Stimulated activated CD8-positive, alpha-beta memory T cell treated with anti-CD3 and anti-CD28 coated beads, Interleukin-15, amount 100 ng/mL, for 4 hours (primary cell): ENCODE data around the gene RNF43.
"Not testable (repeated sequence)": the region's sequence is repeated elsewhere in the genome, so short reads cannot be mapped to it uniquely, and the experiment has no call there.

Source experiments
- DNase-seq, 2 donors: peaks; one replicate each; pipeline ENCODE4 v3.0.0-alpha.2; 2020; ENCODE audit warnings: low read depth in 2 of 2

The RNF43 gene

DNA sequence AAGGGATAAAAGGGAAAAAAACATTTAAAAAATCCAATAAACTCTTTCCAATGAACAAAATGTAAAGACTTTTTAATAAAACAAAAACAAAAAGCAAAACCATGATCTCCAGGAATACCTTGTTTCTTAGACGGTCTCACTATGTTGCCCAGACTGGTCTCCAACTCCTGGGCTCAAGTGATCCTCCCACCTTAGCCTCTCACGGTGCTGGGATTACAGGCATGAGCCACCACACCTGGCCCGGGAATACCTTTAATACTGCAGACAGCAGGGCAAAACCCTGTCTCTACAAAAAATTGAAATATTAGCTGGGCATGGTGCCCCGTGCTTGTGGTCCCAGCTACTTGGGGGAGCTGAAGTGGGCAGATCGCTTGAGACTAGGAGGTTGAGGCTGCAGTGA, 7.9 kb downstream of the RNF43 start:
- DNase-seq, result no peak

DNA sequence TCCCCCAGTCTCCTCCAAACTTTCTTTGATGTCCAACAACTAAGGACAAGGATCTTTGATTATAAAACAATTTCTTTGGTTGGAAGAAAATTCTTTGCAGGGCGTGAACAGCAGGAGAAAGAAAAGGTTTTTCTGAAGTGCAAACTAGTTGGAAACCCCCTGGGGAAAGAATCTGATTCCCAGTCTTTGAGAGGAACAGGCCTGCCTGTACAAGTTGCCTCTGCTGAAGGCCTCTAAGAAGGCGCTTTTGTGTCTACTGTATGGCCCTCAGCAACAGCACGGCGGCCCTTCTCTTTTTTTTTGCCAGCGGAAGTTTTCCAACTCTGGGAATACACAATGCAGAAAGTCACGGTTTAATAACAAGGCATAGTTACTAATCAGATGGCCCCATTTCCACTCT, 14.0 kb downstream of the RNF43 start:
- DNase-seq, result no peak

DNA sequence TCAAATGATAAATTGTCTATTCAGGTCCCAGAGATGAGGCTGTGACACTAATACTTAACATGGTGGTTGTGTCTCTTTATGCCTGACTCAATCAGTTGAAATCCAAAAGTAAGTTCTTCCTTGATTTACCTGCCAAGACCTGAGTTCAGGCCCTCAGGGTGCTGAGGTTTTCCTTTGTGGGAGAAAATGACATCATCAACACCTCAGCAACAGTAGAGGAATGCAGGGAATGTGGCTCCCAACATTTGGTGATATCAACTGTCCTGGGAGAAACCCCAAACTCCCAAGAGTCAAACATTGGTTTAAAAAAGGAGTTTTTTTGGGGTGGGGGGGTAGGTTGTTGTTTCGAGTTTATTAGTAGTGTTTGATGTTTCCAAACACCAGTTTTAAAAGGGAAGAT, 14.7 kb downstream of the RNF43 start:
- no peak for DNase-seq

DNA sequence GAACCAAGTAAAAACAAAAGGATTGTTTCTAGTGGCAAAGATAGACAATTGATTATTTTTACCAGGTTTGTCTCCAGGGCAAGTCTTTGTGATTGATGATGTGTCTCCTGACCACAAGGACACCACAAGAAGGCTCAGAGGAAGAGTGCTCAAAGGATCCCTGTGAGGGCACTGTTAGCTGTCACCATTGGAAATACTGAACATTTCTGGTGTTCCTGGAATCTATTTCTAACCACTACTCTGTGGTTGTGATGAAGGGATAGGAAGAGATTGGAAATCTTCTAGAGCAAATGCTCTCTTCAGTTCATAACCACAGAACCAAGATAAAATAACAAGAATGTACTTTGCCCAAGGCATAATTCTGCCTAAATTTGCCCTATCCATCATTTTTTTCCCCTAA, 15.3 kb downstream of the RNF43 start:
- DNase-seq, result no peak

DNA sequence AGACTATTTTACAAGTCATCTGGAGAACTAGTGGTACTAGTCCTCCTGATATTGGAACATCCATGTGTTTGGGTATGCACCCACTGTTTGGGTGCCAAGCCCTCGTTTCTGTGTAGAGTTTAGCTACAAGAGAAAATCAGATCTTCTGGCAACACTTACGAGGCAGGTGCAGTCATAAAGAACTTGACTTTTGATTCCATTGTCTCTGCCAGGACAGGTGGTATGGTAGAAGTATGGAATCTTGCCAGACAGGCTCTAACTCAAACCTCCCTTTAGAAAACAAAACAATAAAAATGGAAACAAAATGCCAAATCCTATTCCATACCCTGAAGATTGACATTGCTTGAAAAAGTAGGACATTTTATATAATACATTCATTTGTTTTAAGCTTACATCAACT, 16.0 kb downstream of the RNF43 start:
- no peak for DNase-seq

DNA sequence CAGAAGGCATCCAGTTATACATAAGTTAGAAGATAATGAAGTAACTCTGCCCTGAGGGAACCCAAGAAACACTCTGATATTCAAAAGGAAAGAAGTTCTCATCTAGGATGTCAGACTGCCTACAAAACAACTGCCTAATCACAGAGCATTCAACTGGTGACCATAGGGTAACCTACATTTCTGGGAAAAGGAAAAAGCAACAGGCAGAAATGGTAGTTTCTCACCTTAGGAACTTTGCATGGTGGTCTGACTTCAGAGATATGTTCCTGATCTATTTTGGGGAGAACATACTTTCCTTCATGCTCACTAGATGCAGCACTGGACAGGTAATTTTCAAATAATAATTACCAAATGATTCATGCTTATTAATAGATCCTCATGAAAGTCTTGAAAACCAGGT, 16.5 kb downstream of the RNF43 start:
- DNase-seq, result no peak

DNA sequence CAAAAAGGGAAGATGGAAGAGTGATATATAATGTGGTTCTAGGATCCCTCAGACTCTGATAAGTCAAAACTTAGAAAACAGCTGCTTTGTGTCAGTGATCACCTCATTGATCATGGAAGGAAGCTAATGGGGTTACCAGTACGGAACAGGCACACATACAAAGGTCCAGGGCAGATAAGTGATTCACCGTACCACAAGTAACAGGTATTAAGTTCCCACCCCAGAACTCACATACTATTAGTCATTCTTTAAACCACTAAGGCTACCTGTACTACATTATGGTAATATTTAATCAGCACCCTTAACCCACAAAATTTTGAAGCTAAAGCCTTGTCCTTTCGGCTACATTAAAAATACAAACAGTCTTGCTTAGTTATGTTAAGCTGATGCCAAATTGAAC, 17.4 kb downstream of the RNF43 start:
- DNase-seq, result no peak

DNA sequence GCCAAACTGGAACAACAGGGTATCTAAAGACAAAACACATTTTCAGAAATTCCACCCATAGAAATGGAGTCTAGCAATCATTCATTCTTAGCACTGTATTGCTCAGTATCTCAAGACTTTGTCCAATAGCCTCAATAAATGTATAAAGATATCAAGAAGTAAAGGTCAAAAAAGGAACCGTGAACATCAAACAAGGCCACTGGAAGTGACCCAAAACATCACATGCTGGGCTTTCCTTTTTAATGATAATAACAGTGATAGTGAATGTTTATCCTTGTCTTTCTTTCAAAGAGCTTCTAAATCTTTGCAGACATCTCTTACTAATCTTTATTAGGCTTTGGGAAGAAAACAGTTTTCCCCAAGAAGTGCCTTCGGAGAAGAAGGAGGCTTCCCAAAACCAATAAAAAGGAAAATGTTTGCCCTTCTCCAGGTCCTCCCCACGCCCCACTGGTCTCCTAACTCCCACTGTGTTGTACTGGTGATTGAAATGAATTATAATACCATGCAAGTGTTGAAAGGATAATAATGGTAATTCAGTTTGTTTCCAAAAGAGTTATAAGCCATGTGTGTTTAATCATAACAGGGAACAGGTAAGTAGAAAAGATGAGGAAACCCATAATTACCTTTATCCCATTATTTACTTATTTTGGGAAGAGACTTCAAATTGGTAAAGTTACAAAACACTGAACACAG, 18.6 kb downstream of the RNF43 start:
- no peak for DNase-seq

DNA sequence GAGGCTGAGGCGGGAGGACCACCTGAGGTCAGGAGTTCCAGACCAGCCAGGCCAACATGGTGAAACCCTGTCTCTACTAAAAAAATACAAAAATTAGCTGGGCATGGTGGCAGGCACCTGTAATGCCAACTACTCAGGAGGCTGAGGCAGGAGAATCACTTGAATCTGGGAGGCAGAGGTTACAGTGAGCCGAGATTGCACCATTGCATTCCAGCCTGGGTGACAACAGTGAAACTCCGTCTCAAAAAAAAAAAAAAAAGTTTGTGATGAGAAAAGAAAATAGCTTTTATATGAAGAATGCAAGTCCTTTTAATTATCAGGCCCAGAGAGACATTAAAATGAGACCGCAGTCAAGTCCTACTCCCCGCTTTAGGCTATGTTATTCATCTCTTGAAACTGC, 19.9 kb downstream of the RNF43 start:
- not testable (repeated sequence) for DNase-seq

DNA sequence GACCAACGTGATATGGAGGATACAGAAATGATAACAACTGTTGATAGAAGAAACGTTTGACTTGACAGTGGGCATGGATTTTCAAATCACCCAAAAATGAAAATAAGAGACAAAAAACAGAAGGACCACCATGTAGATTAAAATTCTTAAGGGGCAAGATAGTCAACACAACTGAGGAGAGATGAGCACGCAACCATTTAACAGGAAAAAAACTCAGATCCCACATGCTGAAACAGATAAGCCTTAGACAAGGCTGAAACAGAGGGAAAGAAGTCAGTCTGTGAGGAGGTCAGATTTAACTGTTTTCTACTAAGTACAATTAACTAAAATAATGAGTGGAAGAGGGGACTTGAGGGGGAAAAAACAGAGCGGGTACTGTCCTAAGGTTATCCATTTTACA, 21.2 kb downstream of the RNF43 start:
- DNase-seq, result no peak

DNA sequence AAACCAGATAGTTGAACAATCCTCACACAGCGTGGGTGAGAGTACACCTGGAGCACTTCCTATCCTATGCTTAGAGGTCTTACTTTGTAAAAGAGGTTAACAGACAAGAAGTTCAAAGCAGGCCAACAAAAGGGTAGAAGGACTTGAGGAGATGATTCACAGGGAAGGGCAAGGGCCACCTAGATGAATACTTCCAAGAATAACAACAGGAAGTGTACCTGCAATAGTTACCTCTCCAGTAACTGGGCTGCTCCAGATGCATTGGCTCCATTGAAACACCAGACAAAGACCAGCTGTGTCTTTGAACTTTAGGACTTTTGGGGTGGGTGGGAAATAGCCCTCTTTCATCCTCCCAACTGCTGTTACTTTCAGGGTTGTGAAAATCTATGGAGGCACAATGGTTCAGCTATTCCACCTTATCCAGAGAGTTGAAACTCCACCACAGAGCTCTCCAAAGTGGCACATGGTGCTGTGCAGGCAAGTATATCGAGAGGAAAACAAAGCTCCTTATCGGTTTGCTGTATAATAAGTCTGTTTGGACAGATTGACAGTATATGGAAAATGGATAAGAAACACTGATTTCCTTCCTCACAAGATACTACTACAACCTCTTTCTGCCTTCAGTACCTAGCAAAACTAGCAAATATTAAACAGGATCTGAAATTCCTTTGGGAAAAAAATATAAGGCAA, 22.7 kb downstream of the RNF43 start:
- no peak for DNase-seq

DNA sequence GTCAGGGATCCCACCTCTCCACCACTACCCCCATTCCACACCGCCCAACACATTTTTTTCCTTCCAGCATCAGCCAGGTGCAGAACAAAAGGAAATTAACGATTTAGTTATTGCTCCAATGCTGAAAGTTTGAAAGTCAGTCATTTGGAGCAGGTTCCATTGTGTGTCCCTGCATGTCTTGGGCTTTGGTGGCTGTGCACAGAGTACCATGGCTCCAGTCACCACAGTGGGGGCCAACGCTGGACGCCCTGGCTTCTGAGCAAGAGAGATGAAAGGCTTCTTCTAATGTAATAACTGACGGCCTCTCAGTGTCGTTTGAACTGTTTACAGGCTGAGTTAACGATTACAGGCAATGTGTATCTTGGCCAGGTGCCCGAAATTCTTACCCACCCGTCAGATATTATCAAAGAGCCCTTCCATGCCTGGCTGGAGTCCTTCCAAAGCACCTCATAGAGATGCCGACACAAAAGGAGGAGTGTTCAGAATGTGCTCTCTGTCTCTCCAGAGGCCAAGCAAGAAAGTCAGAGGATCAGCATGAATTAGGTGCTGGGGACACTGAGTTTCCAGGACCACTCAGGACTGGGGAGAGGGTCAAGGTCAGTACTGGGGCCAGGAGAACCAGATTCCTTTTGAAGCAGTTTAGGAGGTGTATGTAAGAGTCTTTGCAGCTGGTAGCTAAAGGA, 25.9 kb downstream of the RNF43 start:
- no peak for DNase-seq

DNA sequence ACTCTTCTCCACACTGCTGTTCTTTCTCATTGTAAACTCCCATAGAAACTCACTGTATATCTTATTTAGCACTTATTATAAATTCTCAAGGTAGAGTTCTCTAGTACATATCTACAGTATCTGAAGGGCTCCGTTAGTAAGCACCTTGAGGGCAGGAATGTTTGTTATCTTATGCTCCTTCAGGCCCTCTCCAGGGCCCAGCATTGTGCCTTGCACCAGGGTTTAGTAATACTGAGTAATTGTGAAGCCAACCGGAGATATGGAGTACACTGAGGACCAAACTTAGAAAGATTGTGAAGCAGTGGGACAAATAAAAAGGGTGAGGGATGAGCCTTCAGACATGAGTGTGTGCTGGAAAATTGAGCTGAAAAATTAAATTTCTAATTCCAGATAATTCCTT, 26.4 kb downstream of the RNF43 start:
- DNase-seq, result no peak

DNA sequence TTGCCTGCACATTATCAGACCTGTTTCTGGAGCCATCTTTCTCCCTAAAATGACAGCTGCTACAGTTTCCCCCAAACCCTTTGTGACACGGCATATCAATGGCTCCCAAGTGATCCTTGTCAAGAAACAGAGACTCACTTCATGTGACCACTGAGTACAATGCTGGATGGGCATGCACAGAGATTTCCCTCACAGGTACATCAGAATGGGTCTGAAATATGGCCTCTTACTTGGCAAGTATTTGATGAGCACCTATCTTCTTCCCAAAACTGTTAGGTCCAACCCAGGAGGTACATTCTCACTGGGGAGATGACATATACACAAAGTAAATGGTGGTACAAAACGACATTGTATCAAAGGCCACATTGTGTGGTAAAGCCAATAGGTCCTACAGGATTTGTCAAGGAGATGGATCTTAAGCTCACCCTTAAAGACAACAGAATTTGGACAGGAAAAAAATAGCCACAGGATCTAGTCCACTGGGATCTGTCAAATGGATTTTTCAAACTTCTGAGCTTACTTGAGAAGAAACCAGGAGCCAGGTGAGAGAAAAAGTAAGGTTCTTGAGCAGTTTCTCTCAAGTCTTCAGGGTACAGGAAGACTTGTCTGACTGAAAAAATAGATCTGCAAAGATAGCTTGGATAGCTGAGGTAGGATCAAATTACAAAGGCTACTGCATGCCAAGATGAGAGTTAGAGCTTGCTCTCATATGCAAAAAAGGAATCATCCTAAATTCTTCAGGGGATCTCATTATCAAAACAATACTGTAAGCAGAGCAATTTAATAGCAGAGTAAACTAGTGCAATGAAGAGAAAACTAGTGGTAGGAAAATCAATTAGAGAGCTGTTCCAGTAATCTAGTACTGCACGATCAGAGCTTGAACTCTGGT, 28.8 kb downstream of the RNF43 start:
- DNase-seq, result no peak

DNA sequence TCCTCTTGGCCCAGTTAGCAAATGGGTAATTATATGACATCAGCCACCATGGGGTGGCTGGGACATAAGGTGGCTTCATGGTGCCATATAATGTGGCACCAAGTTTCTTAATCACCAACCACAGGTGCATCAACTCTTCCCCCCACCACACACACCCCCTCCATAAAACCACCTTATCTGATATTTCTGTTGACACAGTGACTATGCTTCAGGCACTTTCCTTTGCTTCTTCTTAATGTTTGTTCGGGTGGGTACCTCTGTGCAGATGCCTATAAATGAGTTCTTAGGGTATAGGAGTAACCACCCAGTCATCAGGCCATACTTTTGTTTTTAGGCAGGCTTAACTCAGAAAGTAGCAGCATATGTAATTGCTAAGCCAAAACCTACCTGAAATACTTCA, 29.5 kb downstream of the RNF43 start:
- no peak for DNase-seq

DNA sequence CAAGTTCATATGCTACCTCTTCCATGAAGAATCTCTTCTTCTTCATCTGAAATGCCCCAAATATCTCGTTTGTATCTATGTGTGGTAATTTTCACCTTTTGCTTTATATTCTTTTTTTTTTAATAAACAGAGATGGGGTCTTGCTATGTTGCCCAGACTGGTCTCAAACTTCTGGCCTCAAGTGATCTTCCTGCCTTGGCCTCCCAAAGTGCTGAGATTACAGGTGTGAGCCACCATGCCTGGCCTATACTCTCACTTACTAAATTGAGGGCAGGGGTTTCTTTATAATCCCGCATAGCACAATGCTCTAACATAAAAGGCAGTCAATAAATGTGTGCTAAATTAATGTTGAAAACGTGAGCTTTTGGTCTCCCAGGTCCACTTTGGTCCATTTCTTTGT, 30.6 kb downstream of the RNF43 start:
- DNase-seq, result no peak

DNA sequence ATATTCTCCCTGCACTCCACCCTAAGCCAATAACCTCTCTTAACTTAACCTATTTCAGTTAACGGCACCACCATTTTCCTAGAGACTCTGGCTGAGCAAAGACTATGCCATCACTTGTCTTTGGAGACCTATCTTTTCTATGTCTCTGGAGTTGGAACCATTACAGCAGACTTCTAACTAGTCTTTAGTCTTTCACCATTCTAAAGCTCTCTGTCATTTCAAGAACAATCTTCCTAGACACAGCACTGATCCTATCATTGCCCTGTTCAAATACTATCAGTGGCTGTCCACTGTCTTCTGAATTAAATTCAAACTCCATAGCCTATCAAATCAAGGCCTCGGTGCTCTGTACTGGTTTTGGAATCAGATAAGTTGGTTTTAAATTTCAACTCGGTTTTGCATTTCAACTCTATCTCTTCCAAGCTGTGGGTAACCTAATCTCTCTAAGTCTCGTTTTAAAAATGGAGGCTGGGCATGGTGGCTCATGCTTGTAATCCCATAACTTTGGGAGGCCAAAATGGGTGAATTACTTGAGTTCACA, 31.9 kb downstream of the RNF43 start:
- DNase-seq, result no peak

DNA sequence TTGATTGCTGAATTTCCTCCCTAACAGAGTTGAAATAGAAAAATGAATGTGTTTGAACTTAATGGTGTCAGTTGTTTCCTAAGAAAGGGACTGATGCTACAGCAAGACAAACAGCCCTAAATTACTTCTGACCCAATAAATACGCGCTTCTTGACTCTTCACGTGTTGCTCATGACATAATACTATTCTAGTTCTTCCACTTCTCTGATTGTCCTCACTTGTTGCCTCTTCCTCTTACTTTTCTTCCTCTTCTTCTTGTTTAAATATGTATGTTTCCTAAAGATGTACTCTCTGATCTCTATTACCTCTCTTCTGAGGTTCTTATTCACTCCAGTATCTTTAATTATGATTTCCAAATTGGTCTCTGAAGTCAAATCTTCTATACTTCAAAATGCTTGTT, 32.4 kb downstream of the RNF43 start:
- DNase-seq, result no peak

DNA sequence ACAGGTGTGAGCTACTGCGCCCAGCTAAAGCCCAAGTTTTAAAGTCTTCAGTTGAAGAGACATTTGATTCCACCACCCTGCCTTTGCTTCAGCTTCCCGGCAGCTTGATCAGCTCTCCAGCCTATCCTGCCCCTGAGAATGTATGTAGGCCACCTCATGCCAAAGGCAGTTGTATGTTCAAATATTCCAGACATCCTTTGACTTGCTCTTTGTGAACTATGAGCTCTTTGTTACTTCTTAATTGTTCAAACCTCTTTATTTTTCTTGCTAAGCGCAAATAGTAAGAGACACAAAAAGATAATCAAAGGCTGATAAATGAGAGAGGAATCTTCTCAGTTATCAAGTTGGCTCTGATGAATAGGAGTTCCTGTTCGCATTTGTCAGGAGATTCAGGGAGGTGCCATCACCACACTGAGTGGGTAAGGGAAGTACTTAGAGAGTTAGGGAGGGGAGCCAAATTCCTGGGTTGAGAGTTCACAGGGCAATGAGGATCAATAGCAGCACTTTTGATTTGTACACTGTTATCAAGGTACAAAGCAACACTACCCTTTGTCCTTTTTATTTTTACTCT, 33.4 kb downstream of the RNF43 start:
- DNase-seq, result no peak

DNA sequence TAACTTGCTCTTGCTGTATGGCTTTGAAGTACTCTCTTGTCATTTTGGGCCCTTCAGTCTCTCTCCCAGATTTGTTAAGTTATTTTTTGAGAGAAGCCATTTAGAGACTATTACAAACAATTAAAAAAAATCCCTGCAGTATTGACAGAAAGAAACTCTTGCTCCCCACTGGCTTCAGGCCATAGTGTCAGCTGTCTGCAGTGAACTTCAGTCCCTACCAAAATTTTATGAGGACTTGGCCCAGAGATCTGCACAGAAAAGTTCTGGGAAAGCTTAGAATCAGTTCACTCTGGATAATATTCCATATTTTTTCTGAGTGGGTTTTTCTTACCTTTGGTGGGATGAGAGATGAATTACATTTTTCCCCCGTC, 34.5 kb downstream of the RNF43 start:
- DNase-seq, result no peak

DNA sequence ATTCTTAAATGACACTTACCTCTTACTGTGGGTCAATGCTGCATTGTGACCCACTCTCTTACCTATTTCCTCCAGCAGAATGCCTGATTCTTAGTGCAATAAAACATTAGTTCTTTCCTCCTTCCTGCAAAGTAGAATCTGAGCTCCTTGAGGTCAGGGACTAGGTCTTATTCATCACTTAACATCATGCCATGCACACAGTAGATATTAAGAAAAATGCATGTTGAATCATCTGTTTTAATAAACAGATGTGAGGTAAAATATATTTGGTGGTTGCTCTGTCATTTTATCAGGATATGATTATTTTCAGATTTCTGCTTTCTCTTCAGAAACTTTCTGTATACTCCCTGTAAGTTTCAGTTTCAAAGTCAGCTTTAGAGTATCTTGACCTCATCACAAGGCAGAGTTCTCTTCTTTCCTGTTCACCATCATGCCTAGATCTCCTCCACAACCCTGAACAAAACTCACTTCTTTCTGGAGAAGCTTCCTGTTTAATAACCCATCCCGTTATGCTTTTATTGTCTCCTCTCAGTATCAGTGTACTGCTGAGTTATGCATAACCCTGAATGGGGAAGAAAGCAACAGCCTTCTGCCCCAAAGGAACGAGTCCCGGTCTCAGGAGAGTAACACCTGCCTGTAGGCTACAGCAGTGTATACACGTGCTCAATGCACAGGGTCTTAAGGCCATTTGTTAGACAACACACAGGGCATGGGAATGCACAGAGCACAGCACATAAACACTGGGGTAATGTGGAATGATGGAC, 35.0 kb downstream of the RNF43 start:
- DNase-seq, result no peak
